GM12878 (cell line): ENCODE results near the gene DUSP22. TPM values are rescaled to one million over a fixed set of nuclear protein-coding genes. Genes with fewer than 3 reads are reported as not detected.
A peak's percentile ranks its signal among the peaks of the same experiment; 100 is the strongest.

ENCODE experiments used
- EP300 ChIP-seq, 2 experiments: fragments of 150-350 bp in 1 of 2; IDR thresholded peaks; 2 replicates each; pipeline ENCODE4 v1.6.1; 2011 to 2012; ENCODE audit warnings: low read depth in 2 of 2, low read length in 2 of 2, borderline replicate concordance in 1 of 2, improper control_type of control experiment in 1 of 2, inconsistent platforms in 1 of 2; ENCODE audit not compliant: control insufficient read depth in 1 of 2
- HDAC2 ChIP-seq: fragments of 200-600 bp; sonication (generic); IDR thresholded peaks from 2 replicates; pipeline ENCODE4 v1.6.1; 2017
- HDAC6 ChIP-seq: fragments of 200-600 bp; sonication (generic); IDR thresholded peaks from one replicate; pipeline ENCODE4 v1.8.0; 2017; ENCODE audit warnings: antibody characterized with exemption; ENCODE audit not compliant: unreplicated experiment
- SRF ChIP-seq, 2 experiments: IDR thresholded peaks; 2 replicates each; pipeline ENCODE4 v1.6.1; 2011; ENCODE audit warnings: low read depth in 2 of 2, low read length in 2 of 2, mild to moderate bottlenecking in 1 of 2, moderate library complexity in 1 of 2
- polyA plus RNA-seq, 11 experiments: library from polyadenylated mRNA; depleted of rRNA in 4 of 11; unstranded in 6 of 11; stranded (reverse) in 5 of 11; fragments of >200 nt; fragmentation: Nextera tagmentation in 4 of 11; fragmentation: Illumina TruSeq in 1 of 11; extraction: Ambion mirVana in 4 of 11; extraction: Trizol in 1 of 11; gene quantifications; 1 replicate in 1 of 11; 2 replicates in 10 of 11; pipeline versions ENCODE4 v1.2.1 to v1.2.3, GENCODE V29; 2011 to 2016; ENCODE audit warnings: inconsistent platforms in 2 of 11, missing spikeins in 2 of 11, low read depth in 1 of 11
- total RNA-seq, 4 experiments: library from RNA; depleted of rRNA in 3 of 4; stranded (reverse); fragments of >200 nt in 3 of 4; fragmentation: Illumina TruSeq in 1 of 4; extraction: Trizol in 1 of 4; gene quantifications; 2 replicates each; pipeline versions ENCODE4 v1.2.1 to v1.2.3, GENCODE V29; 2013 to 2021
- TF ChIP-seq, protein P1 (sequence below): fragments of 450-650 bp; formaldehyde crosslinking; IDR thresholded peaks from 2 replicates; pipeline ENCODE4 v1.4.0; 2022; ENCODE audit warnings: mild to moderate bottlenecking, moderate library complexity
- TF ChIP-seq, protein P2 (sequence below): IDR thresholded peaks from 2 replicates; pipeline ENCODE4 v1.6.1; 2011; ENCODE audit warnings: borderline replicate concordance, low read depth, mild to moderate bottlenecking, moderate library complexity, low read length; ENCODE audit not compliant: insufficient read depth, poor library complexity, severe bottlenecking

Gene DUSP22
- total and polyA plus RNA-seq, 10 of the 15 experiments (the other 5 are each of a cell fraction or from before 2014, with no cell fraction given): 78.9 to 156 (median 107) TPM

DNA sequence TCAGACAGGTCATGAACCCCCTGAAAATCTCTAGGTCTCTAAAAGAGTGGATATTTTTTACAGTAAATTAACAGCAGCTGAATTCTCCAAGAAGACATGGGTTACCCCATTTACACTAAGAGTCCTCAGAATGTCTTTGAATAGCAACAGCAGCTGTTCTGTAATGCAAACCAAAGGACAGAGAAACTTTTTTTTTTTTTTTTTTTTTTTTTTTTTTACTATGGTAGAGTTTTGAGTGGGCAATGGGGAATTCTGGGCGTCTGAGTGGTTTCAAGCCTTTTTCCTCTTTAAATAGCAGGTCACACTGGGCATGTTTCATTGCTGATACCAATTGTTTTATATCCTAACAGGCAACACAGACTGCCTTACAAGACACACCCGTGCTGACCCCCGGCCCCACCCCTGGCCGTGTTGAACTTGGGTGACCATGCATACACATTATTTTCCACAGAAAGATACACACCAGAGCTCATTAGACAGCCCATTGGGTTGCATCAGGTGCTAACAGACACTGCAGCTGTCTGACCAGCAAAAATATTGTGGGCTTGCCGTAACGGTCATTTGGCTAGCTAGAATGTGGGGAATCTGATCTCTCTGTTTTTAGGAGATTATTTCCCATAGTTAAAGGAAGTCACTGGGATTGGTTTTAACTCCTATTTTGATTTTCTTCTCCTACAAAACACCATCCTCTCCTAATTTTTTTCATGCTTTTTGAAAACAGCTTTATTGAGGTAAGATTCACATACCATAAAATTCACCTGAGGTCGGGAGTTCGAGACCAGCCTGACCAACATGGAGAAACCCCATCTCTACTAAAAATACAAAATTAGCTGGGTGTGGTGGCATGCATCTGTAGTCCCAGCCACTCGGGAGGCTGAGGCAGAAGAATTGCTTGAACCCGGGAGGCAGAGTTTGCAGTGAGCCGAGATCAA, 72.6 kb downstream of the DUSP22 start (continued):
- TF ChIP-seq, protein P1, sequence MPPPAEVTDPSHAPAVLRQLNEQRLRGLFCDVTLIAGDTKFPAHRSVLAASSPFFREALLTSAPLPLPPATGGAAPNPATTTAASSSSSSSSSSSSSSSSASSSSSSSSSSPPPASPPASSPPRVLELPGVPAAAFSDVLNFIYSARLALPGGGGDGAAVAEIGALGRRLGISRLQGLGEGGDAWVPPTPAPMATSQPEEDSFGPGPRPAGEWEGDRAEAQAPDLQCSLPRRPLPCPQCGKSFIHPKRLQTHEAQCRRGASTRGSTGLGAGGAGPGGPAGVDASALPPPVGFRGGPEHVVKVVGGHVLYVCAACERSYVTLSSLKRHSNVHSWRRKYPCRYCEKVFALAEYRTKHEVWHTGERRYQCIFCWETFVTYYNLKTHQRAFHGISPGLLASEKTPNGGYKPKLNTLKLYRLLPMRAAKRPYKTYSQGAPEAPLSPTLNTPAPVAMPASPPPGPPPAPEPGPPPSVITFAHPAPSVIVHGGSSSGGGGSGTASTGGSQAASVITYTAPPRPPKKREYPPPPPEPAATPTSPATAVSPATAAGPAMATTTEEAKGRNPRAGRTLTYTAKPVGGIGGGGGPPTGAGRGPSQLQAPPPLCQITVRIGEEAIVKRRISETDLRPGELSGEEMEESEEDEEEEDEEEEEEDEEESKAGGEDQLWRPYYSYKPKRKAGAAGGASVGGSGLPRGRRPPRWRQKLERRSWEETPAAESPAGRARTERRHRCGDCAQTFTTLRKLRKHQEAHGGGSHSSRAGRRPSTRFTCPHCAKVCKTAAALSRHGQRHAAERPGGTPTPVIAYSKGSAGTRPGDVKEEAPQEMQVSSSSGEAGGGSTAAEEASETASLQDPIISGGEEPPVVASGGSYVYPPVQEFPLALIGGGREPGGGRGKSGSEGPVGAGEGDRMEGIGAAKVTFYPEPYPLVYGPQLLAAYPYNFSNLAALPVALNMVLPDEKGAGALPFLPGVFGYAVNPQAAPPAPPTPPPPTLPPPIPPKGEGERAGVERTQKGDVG: no peak
- TF ChIP-seq HDAC2: no peak
- peak; percentile 37 to 88; a peak in 2 of 4 replicates for TF ChIP-seq EP300 (IDR thresholded peaks at IDR 0.05; ENCODE audit: borderline replicate concordance in 1 of 2, control insufficient read depth in 1 of 2, low read depth in 2 of 2, low read length in 2 of 2)
- no peak for TF ChIP-seq HDAC6
- TF ChIP-seq SRF (IDR thresholded peaks at IDR 0.05; ENCODE audit: low read depth in 2 of 2, low read length in 2 of 2): no peak
- TF ChIP-seq, protein P2, sequence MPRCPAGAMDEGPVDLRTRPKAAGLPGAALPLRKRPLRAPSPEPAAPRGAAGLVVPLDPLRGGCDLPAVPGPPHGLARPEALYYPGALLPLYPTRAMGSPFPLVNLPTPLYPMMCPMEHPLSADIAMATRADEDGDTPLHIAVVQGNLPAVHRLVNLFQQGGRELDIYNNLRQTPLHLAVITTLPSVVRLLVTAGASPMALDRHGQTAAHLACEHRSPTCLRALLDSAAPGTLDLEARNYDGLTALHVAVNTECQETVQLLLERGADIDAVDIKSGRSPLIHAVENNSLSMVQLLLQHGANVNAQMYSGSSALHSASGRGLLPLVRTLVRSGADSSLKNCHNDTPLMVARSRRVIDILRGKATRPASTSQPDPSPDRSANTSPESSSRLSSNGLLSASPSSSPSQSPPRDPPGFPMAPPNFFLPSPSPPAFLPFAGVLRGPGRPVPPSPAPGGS: peak; percentile 30
